ENCODE measurements around the gene RFX2. TPM values are rescaled to one million over a fixed set of nuclear protein-coding genes. Genes with fewer than 3 reads are reported as not detected.

The RFX2 gene
- total RNA-seq, 1 donor from 2014 or later = 18.0 TPM

DNA sequence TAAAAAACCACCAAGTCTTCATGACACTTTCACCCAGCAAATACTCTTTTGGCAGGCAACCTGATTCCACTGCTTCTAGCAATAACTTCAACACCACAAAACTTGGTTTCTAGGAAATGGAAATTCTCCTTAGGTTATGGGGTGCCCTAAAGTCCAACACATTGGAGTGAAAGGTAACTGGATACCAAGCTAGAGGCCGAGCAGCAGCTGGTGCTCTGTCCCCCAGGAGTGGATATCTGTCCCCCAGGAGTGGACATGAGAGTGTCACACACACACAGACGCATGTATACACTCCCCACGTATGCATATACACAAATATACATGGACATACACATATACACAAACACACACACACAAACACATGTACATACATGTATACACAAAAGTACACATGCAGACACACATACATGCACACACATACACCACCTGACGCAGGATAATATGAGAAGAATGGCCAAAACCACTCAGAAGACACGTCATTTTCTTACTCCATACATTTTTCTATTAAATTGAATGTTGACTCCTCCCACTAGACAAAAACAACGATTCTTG lies 50.8 kb downstream of the RFX2 start:
- peak; percentile 2 for DNase-seq (ENCODE audit: extremely low spot score, unreplicated experiment)
- Mint-ChIP-seq H3K27me3 (no peaks in the 10 kb centered on the region), H3K36me3 (peaks cover 3% of the 10 kb centered on the region), H3K27ac (no peak overlapping the region), H3K9me3 (no peaks in the 10 kb centered on the region), H3K4me3 (no peak overlapping the region), H3K4me1 (ENCODE audit: unreplicated experiment) (peaks cover 36% of the 10 kb centered on the region)
- TF ChIP-seq, protein P1, sequence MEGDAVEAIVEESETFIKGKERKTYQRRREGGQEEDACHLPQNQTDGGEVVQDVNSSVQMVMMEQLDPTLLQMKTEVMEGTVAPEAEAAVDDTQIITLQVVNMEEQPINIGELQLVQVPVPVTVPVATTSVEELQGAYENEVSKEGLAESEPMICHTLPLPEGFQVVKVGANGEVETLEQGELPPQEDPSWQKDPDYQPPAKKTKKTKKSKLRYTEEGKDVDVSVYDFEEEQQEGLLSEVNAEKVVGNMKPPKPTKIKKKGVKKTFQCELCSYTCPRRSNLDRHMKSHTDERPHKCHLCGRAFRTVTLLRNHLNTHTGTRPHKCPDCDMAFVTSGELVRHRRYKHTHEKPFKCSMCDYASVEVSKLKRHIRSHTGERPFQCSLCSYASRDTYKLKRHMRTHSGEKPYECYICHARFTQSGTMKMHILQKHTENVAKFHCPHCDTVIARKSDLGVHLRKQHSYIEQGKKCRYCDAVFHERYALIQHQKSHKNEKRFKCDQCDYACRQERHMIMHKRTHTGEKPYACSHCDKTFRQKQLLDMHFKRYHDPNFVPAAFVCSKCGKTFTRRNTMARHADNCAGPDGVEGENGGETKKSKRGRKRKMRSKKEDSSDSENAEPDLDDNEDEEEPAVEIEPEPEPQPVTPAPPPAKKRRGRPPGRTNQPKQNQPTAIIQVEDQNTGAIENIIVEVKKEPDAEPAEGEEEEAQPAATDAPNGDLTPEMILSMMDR (conservative IDR thresholded peaks at IDR 0.05) = no peak

DNA sequence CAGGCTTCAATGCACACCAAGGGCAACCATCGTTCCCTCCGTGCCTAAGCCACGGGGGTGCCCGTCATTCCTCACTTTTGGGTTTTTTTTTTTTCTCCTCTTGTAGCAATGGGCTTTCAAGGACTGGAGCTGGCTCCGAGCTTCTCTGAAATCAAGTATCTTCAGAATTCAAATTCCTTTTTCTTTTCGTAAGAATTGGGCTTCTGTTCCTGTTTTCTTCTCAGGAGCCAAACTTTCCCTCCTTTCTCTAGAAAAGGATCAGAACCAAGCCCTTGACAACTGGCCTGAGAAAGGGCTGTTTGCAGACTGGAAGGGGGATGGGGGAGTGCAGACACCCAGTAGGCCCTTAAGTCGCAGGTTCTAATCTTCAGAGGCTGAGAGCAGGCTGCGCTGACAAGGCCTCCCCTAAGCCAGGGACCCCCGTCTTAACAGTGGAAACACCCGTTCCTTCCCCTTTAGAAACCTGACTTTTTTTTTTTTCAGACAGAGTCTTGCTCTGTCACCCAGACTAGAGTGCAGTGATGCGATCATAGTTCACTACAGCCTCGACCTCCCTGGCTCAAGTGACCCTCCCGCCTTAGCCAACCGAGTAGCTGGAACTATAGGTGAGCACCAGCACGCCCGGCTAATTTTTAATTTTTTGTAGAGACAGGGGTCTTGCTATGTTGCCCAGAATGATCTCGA lies 51.6 kb downstream of the RFX2 start:
- Mint-ChIP-seq H3K9me3 (no peaks in the 10 kb centered on the region), H3K36me3 (peaks cover 3% of the 10 kb centered on the region), H3K27me3 (no peaks in the 10 kb centered on the region), H3K4me1 (ENCODE audit: unreplicated experiment) (peaks cover 30% of the 10 kb centered on the region), H3K4me3 (no peak overlapping the region), H3K27ac (peak overlapping the region; percentile 93)
- TF ChIP-seq, protein P1 (conservative IDR thresholded peaks at IDR 0.05) = no peak
- peak; percentile 32 for DNase-seq (ENCODE audit: extremely low spot score, unreplicated experiment)

DNA sequence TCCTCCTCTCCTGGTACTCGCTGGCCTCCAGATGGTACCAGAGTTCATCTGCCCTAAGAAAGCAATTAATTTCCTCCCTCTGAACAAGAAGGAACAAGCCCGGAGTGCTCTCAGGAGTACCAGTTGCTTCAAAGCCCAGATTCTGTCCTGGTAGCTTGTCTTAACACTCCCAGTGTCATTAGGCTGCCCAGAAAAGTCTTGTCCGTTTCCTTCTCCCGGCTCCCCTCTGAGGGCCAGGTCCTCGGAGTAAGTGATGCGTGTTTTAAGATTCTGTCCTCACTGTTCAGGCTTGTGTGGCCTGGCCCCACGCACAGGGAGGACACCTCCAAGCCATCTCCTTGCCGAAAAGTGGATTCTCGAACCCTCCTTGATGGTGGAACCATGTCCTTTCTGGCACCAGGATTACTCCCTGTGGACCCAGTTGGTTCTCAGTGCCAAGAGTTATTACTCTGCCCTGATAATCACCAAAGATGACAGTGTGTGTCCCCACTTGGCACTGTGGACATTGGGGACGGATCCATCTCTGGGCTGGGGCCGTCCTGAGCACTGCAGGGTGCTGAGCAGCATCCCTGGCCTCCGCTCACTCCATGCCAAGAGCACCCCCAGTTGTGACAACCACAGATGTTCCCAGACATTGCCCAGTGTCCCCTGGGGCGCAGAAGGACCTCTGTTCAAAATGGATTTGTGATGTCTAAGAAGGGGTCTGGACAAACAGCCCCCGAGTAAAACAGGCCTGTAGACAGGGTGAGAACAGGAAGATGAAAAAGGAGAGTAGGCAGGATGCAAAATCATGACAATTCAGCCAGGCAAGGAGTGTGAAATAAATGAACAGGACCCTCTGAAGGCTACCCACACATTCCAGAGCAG lies 52.4 kb downstream of the RFX2 start:
- Mint-ChIP-seq H3K4me3 (peak overlapping the region; percentile 41), H3K27me3 (no peaks in the 10 kb centered on the region), H3K4me1 (ENCODE audit: unreplicated experiment) (peaks cover 30% of the 10 kb centered on the region), H3K9me3 (no peaks in the 10 kb centered on the region), H3K27ac (peak overlapping the region; percentile 93), H3K36me3 (peaks cover 3% of the 10 kb centered on the region)
- TF ChIP-seq, protein P1 (conservative IDR thresholded peaks at IDR 0.05) = no peak
- peak; percentile 49 for DNase-seq (ENCODE audit: extremely low spot score, unreplicated experiment)

DNA sequence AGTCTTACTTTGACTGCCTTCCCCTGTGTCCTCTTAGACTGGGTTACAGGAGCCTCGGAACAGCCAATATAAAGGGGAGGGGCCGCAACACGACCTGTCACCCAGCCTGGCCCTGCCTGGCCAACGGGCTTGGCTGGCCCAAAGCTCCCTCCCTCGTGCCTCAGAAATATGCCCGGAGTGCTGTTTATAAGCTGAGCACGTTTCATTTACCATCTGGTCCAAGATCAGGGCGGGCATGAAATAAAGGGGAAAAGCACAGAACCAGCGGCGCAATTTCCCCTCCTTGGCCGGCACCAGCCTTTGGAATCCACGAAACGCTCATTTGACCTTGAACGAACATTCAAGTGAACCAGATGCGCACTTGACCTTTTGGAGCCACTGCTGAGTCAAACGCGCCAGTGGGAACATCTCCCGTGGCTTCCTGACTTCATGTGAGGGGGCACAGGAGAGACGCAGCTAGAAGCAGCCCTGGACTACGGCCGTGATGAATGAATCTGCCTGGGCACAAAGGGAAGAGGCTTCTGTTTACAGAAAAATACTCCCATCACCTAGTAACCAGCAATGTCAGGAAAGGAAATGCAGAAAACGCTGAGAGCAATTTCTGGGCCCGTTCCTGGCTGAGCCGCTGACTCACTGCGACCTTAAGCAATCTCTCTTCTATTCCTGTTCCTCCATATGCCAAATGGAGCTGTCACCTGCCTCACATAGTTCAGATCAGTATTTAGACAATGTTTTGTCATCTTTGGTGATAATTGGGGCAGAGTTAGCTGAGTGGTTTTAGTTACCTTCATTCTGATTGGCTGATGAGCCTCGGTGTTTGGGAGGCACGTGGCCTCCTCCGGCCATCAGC lies 53.3 kb downstream of the RFX2 start:
- Mint-ChIP-seq H3K27me3 (no peaks in the 10 kb centered on the region), H3K36me3 (peaks cover 3% of the 10 kb centered on the region), H3K4me1 (ENCODE audit: unreplicated experiment) (peaks cover 30% of the 10 kb centered on the region), H3K4me3 (peak overlapping the region; percentile 41), H3K27ac (peak overlapping the region; percentile 93), H3K9me3 (no peaks in the 10 kb centered on the region)
- TF ChIP-seq, protein P1 (conservative IDR thresholded peaks at IDR 0.05) = no peak
- peak; percentile 64 for DNase-seq (ENCODE audit: extremely low spot score, unreplicated experiment)

DNA sequence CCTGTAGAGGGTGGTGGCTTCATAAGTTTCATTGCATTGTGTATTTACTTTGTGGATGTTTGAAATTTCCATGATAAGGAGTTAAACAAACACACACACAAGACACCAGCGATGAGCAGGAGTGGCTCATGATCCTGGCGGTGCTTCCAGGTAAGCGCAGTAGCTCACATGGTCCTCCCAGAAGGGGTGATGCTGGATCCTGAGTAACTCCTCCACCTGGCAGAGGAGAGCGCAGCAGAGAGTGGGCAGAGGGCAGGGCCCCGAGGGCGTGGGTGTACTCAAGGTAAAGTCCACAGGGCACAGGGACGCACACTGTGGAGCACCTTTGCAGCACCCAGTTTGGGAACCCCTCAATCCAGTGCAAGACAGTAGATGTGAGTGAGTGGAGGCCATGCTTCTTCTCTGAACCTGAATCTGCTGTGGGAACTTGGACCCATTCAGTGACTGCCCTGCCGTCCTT lies 54.0 kb downstream of the RFX2 start:
- Mint-ChIP-seq H3K36me3 (peaks cover 3% of the 10 kb centered on the region), H3K4me3 (no peak overlapping the region), H3K9me3 (no peaks in the 10 kb centered on the region), H3K4me1 (ENCODE audit: unreplicated experiment) (peaks cover 29% of the 10 kb centered on the region), H3K27me3 (no peaks in the 10 kb centered on the region), H3K27ac (peak overlapping the region; percentile 93)
- peak; percentile 51 for DNase-seq (ENCODE audit: extremely low spot score, unreplicated experiment)
- TF ChIP-seq, protein P1 (conservative IDR thresholded peaks at IDR 0.05) = no peak
